SU-DHL-6 (cell line): Measurements from ENCODE around the gene BTBD9.

ENCODE experiments used
- CTCF ChIP-seq: fragments of 200-600 bp; sonication (generic); IDR thresholded peaks from one replicate; pipeline ENCODE4 v1.5.1; 2017; ENCODE audit warnings: antibody characterized with exemption, mild to moderate bottlenecking, low read length, moderate library complexity; ENCODE audit not compliant: insufficient read depth, poor library complexity, severe bottlenecking
- EZH2phosphoT487 ChIP-seq: fragments of 200-600 bp; sonication (generic), shearing (Covaris generic); conservative IDR thresholded peaks from 2 replicates; pipeline ENCODE4 v1.6.1; 2018; ENCODE audit warnings: mild to moderate bottlenecking, antibody characterized with exemption, low read length, moderate library complexity, mixed read lengths

- TF ChIP-seq CTCF (no peak), EZH2phosphoT487 (no peak)
These were observed 33.9 kb upstream of the BTBD9 start for GRCh38 chr6:38673397-38674165.
